IPS DF 4.7 (cell line): Measurements from ENCODE around the gene PLA2G15.

Experiments used
- DNase-seq: peaks from one replicate; pipeline ENCODE4 v3.0.0-alpha.2; 2013; ENCODE audit warnings: low spot score; ENCODE audit errors: extremely low read depth

PLA2G15 gene

DNA sequence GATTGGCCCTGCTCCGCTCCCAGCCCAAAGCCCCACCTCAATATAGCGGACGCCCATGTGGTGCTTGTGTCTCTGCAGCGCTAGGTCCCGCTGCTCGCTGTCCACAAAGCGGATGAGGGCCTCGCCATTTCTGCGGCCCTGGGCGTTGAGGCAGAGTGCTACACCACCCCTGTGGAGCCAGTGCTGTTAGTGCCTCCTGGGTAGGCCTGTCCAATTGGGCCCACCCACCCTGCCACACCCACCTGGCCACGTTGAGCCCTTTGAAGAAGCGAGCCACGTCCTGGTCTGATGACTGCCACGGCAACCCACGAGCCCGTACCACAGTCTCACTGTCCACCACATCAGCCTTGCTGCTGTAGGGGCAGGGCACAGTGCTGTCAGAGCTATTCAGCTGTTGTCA, 12.8 kb upstream of the PLA2G15 start:
- DNase-seq = no peak

DNA sequence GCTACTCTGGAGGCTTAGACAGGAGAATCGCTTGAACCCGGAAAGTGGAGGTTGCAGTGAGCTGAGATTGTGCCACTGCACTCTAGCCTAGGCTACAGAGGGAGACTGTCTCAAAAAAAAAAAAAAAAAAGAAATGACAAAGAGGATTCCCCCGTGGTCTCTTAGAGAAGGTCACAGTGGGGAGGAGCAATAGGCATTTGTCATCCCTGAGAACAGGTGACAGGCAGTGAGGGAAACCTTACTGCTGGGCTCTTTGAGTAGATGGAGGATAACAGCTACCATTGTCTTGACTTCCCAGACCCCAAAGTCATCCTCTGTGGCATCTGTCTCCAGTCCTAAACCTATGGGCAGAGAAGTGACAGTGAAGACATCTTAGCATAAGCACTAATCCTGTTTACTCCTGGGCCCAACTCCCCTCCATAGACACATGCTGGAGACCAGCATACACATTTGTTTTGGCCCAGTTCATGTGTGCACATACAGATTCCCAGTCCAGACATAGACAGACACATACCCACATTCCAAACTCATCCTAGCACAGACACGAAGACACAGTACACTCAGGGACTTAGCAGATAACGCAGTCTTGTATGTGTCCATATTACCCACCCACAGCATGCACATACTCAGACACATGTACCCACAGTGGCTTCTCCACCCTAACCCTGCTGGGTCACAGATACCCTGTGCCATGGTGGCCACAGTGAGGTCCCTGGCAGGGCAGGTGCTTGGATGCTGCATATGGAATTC, 11.9 kb upstream of the PLA2G15 start:
- DNase-seq = no peak

DNA sequence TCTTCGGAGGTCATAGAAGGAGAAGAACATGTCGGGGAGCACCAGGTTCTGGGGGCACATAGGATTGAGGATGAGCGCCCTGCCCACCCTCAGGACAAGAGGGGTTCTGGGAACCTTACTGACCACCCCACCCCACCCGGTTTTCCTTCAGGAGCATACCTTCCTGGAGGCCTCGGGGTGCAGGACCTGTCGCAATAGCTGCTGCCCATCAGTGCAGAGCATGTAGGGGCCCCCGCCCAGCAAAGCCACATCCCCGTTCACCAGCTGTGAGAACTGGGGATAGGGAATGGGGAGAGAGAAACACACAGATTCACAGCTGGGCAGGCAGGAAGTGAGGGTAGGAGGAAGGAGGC, 11.4 kb upstream of the PLA2G15 start:
- DNase-seq = no peak

DNA sequence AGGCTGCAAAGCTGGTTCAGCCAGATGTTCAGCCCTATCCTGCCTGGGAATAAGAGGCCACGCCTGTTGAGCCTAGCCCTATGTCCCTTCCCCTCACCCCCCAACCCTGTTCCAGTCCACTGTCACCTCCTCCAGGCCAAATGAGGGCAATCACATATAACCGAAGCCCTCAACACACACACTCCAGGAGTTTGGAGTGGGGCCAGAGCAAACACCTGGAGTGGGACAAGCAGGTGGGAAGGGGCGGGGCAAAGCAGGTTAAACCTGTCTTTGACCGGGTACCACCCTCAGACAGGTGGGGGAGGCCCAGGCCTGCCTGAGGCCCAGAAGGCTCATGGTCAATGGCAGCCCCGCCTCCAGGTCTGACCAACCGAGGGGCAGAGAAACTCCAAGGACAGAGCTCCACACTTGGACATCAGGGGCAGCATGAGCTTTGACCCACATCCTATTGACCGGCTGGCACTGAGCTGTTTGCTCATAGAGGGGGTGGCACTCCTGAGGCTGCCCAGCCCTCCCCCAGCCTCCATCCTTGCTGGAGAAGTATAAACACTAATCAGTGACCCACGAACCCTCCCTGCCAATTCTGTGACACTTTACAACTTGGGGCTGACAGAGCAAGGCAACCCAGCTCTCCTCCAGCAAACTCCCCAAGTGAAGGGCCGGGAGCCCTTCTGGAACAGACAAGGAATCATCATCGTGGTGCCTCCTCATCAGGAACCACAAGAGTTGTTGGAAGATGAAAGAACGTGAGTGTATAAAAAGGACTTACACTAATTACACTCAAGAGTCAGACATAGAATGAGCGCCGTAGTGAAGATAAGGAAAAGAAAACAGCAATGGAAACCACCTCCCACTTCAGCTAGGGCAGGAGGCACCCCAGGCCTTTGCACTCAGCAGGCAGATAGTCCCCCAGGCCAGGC, 10.7 kb upstream of the PLA2G15 start:
- DNase-seq = no peak

DNA sequence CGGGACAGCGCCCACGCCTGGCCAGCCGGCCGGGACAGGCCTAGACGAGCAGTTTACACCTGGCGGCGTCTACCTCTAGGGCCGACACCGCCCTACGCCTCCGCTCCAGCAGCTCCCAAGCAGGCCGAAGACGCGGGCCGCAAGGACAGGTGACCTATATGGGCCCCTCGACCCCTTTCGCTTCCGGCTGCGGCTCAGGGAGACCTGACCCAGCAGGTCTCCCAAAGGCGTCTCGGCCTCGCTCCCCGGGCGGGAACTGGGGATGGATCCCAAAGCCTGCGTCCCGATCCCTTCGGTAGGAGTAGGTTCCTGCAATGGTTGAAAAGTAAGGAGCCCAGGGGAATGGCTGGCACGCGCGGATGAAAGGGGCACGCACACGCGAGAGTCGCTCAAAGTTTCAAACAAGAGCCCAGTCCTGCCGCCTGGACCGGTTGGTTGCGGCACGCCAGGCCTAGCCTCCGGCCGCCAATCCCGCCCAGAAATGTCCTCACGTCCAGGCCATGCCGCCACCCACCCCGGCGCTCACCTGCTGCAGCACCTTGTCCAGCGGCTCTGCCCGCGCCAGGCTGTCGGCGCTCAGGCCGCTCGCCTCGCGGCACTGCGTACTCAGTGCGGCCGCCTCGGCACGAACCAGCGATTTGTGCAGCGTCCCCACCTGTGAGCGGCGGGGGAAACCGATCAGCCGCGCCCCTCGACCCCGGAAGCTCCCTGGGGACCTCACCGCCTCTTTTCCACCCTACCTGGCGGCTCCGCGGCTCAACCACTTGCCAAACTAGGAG, 9.9 kb upstream of the PLA2G15 start:
- DNase-seq = no peak

DNA sequence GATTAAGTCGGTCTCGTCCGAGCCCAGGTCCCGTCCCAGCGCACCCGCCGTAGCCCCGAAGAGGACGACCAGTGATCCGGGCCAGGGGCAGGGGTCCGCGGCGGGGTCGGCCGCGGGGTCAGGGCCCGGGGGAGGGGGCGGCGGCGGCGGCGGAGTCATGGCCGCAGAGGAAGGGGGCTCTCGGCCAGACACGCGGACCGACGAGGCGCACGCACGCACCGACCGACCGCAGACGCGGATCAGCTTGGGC, 9.4 kb upstream of the PLA2G15 start, which contains the start of gene ESRP2:
Gene ESRP2, minus strand, starts transcription at position 241 of the 250 bp plus-strand sequence. Its CDS starts 82 bp downstream, at position 159.
- no peak for DNase-seq

DNA sequence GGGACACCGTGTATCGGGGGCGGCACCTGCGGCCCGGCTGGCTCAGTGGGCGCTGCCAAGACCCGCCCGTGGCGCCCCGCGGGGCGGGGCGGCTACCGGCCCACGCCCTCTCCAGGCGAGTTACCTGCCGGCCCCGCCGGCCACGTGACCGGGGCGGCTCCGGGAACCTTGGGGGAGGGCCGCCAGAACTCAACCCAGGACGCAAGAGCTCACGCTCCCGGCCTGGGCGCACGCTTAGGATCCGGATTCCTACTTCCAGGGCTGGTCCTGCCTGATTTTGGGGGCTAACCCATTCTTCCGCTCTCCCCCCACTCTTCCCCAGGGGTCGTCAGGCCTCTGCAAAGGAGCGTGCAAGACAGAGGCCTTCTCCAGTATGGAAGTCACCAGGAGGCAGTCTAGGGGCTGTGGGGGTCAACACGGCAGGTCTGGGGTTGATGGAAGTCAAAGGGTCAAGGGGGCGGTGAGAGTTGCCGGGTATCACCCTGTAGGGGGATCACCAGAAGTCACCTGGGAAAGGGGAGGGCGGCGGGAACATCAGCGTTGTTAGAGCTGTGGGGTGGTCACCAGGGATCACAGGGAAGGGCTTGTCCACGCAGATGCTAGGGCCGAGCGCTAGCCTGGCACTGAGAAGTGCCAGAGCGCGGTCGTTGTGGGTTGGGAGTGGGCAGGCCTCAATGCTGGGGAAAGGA, 8.9 kb upstream of the PLA2G15 start:
- no peak for DNase-seq

DNA sequence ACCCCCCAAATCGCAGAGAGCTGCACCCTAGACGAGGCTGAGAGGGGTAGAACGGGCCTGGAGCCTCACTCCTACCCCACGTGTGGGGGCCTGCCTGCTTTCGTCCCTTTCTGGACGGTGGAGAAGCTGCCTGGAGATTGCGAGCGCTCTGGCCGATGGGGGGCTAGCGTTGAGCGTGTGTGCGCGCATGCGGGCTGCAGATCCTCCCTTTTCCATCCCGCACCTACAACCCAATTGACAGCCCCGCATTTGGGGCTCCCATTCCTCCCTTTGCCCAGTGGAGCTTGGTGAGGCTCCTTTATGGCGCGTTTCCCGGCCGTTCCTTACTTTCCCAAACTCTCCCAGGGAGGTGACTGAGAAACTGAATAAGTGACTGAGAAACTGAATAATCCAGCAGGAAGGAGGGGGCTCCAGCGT, 8.3 kb upstream of the PLA2G15 start:
- no peak for DNase-seq

DNA sequence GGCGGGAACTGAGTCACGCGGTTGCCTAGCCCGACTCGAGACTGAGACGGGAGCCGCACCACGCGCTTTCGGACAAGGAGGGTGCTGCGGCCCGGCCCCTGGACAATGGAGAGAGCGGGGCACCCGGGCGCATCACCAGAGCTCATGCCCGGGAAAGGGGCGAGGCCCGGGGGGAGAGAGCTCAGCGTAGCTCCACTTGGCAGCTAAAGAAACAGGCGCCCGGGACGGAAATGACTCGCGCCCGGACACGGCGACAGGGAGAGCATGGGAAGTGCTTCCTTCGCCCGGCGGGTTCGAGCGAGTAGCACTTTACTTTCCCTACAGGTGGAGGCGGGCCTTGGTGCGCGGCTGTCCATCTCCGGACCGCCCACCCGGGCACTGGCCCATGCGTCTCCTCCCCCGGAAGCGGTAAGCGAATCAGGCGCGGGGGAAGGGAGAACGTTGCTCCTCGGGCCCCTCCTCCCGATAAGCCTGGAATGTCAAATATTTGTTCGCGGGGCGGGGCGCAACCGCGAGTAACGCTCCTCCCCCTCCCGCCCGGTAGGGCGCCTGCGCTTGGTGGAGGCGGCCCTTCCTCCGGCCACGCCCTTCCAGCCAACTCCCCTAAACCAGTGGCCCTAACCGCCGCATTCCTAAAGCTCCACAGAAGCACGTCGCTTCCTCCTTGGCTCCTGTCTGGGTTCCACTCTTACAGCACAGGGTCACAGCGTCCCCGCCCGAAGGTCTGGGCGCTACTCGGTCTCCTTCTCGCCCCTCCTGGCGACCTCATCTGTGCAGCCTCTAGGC, 7.7 kb upstream of the PLA2G15 start:
- no peak for DNase-seq

DNA sequence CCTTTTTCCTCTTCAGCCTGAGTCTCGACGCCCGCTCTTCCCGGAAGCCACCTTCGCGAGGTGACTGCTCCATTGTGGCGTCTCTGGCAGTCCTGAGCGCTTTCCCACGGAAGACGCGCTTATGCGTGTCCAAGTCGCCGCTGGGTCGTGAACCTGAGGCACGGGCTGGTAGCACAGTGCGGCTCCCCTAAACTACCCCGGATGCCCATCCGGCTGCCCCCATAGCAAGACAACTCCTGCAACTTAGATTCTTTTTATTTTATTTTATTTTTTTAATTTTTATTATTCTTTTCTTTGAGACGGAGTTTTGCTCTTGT, 7.2 kb upstream of the PLA2G15 start:
- no peak for DNase-seq

DNA sequence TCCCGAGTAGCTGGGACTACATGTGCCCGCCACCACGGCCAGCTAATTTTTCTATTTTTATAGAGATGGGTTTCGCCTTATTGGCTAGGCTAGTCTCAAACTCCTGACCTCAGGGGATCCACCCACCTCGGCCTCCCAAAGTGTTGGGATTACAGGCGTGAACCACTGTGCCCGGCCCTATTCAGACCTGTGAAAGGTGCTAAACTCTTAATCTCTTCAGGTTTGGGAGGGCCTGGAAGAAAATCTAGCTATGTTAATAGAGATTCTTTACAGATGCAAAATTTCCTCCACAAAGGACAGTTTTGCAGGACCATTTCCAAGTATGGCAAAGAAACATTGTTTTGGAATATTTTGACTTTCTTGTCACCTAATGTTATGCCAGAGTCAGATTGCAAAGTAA, 3.1 kb upstream of the PLA2G15 start:
- no peak for DNase-seq

DNA sequence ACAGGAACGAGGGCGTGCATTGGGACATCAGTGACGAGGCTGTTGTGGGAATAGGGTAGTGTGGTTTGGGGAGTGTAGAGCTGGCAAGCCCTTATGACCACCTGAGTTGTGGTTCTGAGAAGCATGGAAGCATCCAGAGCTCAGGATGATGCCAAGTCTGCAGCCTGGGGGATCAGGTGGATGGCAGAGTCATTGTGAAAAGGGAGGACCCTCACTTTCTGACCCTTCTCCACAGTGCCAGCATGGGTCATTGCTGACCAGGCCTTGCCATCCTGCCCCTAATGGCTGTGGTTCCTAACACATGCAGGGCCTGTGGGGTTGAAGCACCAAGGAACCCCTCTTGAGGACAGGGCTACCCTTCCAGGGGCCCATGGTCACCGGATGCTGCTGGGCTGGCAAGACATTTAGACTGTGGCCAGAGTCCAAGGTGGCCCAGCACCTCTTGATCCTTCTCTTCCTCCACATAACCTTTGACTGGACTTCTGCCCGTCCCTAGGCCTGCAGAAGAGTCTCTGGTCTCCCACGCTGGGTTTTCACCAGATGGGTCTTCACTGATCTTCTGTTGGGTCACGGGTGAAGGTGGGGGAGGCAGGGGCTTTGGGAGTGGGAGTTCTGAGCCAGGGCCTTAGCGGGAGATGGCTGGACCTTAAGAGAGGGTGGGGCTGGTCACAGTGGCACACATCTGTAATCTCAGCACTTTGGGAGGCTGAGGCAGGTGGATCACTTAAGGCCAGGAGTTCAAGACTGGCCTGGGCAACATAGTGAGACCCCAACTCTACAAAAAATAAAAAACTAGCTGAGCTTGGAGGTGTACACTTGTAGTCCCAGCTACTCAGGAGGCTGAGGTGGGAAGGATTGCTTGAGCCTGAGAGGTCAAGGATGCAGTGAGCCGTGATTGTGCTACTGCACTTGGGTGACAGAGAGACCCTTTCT, 2.0 kb upstream of the PLA2G15 start:
- no peak for DNase-seq

DNA sequence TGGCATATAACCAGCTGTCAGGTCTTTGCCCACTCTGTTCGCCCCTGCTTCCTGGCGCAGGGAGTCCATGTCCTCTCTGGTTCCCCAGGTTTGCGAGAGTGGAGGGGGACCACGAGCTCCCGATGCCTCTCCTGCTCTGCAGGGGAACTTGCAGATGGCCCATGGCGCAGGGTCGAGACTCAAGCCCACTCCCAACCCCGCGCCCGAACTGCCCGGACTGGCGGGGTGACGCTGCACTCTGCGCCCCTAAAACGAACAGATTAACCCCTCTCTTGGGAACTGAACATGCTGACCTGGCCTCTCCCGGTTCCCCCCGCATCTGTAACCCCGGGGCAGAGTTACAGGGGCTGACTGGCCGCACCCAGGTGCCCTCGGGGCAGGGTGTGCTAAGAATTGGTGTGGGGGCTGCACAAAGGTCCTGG, 681 bp upstream of the PLA2G15 start:
- no peak for DNase-seq

DNA sequence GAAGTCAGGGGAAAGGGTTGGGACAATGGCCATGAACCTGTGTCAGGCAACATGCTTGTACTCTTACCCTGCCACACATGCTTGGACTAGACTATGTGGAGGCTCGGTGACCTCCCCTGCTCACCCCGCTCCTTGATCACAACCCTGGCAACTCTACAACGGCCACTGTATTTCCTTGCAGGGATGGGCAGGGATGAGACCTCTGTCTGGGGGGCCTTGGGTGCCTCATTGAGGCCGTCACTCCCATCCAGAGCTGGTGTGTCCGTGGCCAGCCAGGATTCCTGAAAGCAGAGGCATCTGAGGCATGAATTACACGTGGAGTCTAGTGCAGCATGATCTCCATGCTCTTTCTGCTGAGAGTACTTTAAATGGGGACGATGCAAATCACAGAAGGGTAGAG, 948 bp downstream of the PLA2G15 start:
- no peak for DNase-seq

DNA sequence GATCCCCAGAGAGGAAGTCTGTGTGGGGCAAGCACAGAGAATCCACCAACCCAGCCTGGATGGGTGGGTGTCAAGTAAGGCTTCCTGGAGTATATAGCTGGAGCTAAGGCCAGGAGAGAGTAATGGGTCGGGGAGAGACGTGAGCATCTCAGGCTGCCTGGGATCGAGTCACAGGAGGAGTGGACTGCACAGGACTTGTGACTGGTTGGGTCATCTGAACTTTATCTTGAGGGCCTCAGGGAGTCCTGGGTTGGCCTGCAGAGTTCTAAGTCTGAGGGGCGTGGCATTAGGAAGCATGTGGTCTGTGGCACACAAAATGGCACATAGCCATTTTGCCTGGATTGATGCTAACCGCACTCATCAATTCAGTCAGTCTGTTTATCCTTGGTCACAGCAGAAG, 1.5 kb downstream of the PLA2G15 start:
- DNase-seq = no peak

DNA sequence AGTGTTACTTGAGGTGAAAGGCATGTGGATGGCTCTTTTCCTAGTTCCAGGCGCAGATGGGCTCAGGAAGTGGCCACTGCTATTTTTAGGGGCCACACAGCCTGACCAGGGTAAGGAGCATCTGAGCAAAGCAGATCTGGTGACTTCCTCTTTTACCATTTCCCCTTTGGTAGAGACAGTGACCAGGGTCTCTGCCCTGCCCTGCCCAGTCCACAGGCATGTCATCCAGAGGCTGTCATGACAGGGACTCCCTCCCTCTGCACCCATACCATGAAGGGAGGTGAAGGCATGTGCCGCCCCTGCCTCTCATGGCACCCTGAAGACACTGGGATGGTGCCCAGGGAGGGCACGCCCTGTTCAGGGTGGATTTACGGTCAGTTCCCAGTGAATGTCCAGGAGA, 2.2 kb downstream of the PLA2G15 start:
- DNase-seq = no peak

DNA sequence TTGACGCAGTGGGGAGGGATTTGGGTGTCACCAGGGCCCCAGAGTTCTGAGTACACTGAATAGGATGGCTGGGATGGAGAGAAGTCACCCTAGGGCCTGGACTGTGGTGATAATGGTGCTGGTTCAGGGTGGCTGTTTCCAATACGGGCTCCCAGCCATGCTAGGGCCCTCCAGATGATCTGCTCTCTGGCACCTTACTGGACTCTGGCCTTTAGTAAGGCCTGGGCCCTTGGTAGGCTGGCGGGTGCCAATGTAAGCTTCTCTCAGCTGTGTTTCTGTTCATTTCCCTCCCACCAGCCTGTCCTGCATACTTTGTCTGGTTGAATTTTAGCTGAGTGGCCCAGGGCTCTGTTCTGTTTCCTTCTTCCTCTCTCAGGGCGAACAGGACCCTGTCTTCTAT, 2.8 kb downstream of the PLA2G15 start:
- DNase-seq = no peak

DNA sequence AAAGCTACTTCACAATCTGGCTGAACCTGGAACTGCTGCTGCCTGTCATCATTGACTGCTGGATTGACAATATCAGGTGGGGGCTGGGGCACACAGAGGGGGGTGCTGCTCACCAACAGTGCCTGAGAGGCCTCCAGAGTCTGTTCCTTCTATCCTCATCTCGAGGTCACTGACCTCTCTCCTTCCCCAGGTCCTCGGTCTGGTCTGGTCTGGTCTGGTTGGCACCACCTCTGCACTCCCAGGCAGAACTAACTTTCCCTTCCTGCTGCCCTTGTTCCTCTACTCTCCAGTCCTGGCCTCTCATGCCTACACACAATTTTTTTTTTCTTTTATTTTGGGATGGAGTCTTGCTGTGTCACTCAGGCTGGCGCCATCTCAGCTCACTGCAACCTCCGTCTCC, 4.2 kb downstream of the PLA2G15 start:
- DNase-seq = no peak

DNA sequence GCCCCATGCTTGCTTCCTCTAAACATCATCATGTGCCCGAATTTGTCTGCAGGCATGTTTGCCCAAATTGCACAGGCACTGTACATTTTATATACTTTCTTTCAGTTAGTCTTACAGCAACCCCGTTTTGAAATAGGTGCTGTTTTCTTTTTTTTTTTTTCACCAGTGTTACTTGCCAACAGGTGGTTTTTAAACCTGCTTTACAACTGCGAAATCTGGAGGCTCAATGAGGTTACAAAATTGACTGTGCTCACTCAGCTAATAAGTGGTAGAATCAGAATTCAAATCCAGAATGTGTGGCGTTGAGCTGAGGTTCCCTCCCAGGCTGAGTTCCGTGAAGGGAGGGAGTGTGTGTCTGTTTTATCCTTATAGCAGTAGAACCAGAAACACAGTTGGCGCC, 5.8 kb downstream of the PLA2G15 start:
- DNase-seq = no peak

DNA sequence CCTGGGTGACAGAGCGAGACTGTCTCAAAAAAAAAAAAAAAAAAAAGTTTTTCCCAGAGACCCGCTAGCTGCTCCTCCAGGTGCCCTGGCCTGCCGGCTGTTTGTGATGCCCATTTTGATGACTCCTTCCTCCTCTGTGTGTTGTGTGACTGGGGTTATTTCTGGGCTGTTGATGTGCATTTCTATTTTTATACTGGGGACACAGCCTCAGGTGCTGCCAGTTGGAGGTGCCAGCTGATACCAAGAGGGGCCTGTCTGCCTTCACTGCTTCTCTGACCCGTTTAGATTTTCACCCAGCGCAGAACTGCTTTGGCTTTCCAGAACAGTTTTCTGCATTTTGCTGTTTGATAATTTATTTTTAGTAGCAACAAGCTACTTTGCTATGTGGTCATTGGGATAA, 6.7 kb downstream of the PLA2G15 start:
- no peak for DNase-seq
